ENCODE data around the gene KLK12. TPM values are rescaled to one million over a fixed set of nuclear protein-coding genes. Genes with fewer than 3 reads are reported as not detected.

KLK12 gene
- total RNA-seq, 1 experiment from 2014 or later = not detected

GRCh38 chr19:51055866-51056265 is 21.1 kb upstream of the KLK12 start:
- no TSS peak for BruUV-seq (replicated peaks)
- no peaks in the 10 kb centered on the region for H3K27me3 ChIP-seq (replicated peaks; ENCODE audit: control insufficient read depth, insufficient read depth, low read length)
- H3K4me3 ChIP-seq (ENCODE audit: low read depth, low read length) = no peak overlapping the region
- no peak for TF ChIP-seq CTCF (IDR thresholded peaks at IDR 0.05; ENCODE audit: insufficient read depth in 1 of 2, low read depth in 1 of 2, low read length in 1 of 2, severe bottlenecking in 1 of 2, unreplicated experiment in 1 of 2)
- Mint-ChIP-seq H3K36me3 (ENCODE audit: insufficient read depth, unreplicated experiment) (no peaks in the 10 kb centered on the region), H3K4me1 (ENCODE audit: low read depth, unreplicated experiment) (no peaks in the 10 kb centered on the region), H3K27me3 (ENCODE audit: insufficient read depth, unreplicated experiment) (peaks cover 33% of the 10 kb centered on the region), H3K9me3 (ENCODE audit: unreplicated experiment) (peaks cover 3% of the 10 kb centered on the region), H3K4me3 (ENCODE audit: unreplicated experiment) (no peak overlapping the region), H3K27ac (ENCODE audit: unreplicated experiment) (no peak overlapping the region)
- POLR2A ChIA-PET = no interaction called here
- CTCF ChIA-PET = no interaction called here
- H3K9me3 ChIP-seq = no peaks in the 10 kb centered on the region
- no peaks in the 10 kb centered on the region for H3K36me3 ChIP-seq (ENCODE audit: control insufficient read depth, insufficient read depth, low read length)
- intact Hi-C loops (cut with micrococcal nuclease; ENCODE audit: unreplicated experiment) = no loop called here
- no peak for DNase-seq
- no peaks in the 10 kb centered on the region for H3K4me1 ChIP-seq

GRCh38 chr19:51047031-51047335 is 12.2 kb upstream of the KLK12 start:
- BruUV-seq (replicated peaks) = no TSS peak
- POLR2A ChIA-PET = no interaction called here
- CTCF ChIA-PET = interaction anchor here (0.6 kb wide), 1 partner anchor 28 kb away, joined by 3 read pairs; no protein-coding TSS in a partner anchor

GRCh38 chr19:51044327-51044726 is 9.5 kb upstream of the KLK12 start:
- Histone ChIP-seq H3K27me3 (replicated peaks; ENCODE audit: control insufficient read depth, insufficient read depth, low read length) (no peaks in the 10 kb centered on the region), H3K4me3 (ENCODE audit: low read depth, low read length) (no peak overlapping the region), H3K36me3 (ENCODE audit: control insufficient read depth, insufficient read depth, low read length) (no peaks in the 10 kb centered on the region), H3K4me1 (no peaks in the 10 kb centered on the region), H3K9me3 (no peaks in the 10 kb centered on the region)
- Mint-ChIP-seq H3K4me3 (ENCODE audit: unreplicated experiment) (no peak overlapping the region), H3K36me3 (ENCODE audit: insufficient read depth, unreplicated experiment) (no peaks in the 10 kb centered on the region), H3K27ac (ENCODE audit: unreplicated experiment) (no peak overlapping the region), H3K4me1 (ENCODE audit: low read depth, unreplicated experiment) (no peaks in the 10 kb centered on the region), H3K9me3 (ENCODE audit: unreplicated experiment) (no peaks in the 10 kb centered on the region), H3K27me3 (ENCODE audit: insufficient read depth, unreplicated experiment) (peaks cover 13% of the 10 kb centered on the region)
- ChIA-PET POLR2A (no interaction called here), CTCF (no interaction called here)
- no TSS peak for BruUV-seq (replicated peaks)
- intact Hi-C loops (cut with micrococcal nuclease; ENCODE audit: unreplicated experiment) = no loop called here
- no peak for TF ChIP-seq CTCF (IDR thresholded peaks at IDR 0.05; ENCODE audit: insufficient read depth in 1 of 2, low read depth in 1 of 2, low read length in 1 of 2, severe bottlenecking in 1 of 2, unreplicated experiment in 1 of 2)
- DNase-seq = no peak

More at GRCh38 chr19:51047031-51047335, 12.2 kb upstream of the KLK12 start:
- H3K27ac Mint-ChIP-seq (ENCODE audit: unreplicated experiment) = no peak overlapping the region
- no peaks in the 10 kb centered on the region for H3K36me3 Mint-ChIP-seq (ENCODE audit: insufficient read depth, unreplicated experiment)
- no peak for TF ChIP-seq CTCF (IDR thresholded peaks at IDR 0.05; ENCODE audit: insufficient read depth in 1 of 2, low read depth in 1 of 2, low read length in 1 of 2, severe bottlenecking in 1 of 2, unreplicated experiment in 1 of 2)
- Histone ChIP-seq H3K4me3 (ENCODE audit: low read depth, low read length) (no peak overlapping the region), H3K27me3 (replicated peaks; ENCODE audit: control insufficient read depth, insufficient read depth, low read length) (no peaks in the 10 kb centered on the region), H3K9me3 (no peaks in the 10 kb centered on the region), H3K36me3 (ENCODE audit: control insufficient read depth, insufficient read depth, low read length) (no peaks in the 10 kb centered on the region), H3K4me1 (no peaks in the 10 kb centered on the region)
- H3K4me1 Mint-ChIP-seq (ENCODE audit: low read depth, unreplicated experiment) = no peaks in the 10 kb centered on the region
- DNase-seq = no peak
- H3K9me3 Mint-ChIP-seq (ENCODE audit: unreplicated experiment) = no peaks in the 10 kb centered on the region
- H3K27me3 Mint-ChIP-seq (ENCODE audit: insufficient read depth, unreplicated experiment) = peaks cover 13% of the 10 kb centered on the region
- intact Hi-C loops (cut with micrococcal nuclease; ENCODE audit: unreplicated experiment) = no loop called here
- no peak overlapping the region for H3K4me3 Mint-ChIP-seq (ENCODE audit: unreplicated experiment)

All from Caco-2 (cell line).